ENCODE results near the gene SAPCD1.
"Not testable (repeated sequence)": the region's sequence is repeated elsewhere in the genome, so short reads cannot be mapped to it uniquely, and the experiment has no call there.

The SAPCD1 gene

DNA sequence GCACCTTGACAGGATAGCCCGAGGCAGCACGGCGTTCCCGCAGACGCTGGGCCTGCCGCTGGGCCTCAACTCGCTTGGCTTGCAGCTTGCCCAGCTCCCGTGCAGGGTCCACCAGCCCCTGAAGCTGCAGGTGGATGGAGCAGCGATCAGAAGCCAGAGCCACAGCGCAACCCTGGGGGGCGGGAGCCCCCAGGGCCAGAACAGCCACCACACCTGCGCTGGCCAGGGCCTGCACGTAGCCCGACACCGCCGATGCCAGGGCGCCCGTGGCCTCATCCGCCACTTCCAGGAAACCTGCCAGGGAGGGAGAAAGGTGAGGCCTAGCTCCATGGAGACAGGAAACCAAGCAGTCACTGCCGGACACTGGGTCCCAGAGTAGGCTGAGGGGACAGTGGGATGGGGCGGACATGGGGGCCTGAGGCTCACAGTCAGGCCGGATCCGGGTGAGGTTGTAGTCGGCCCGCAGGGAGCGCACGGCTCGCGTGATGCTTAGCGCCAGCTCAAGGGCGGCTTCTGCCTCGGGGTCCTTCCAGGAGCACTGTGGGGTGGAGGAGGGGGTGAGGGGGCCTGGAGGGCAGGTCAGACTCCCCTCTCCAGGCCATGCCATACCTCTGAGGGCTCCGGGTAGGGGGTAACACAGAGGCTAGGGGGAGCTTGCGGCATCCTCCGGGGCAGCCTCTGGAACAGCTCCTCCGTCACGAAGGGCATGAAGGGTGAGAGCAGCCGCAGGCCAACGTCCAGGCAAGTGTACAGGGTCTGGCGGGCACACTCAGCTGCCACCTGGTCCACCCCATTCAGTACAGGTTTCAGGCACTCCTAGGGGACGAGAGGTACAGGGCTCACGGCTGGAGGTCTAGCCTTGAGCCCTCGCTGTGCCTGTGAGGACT is 16.8 kb downstream of the SAPCD1 start:
- DNase-seq = no peak

DNA sequence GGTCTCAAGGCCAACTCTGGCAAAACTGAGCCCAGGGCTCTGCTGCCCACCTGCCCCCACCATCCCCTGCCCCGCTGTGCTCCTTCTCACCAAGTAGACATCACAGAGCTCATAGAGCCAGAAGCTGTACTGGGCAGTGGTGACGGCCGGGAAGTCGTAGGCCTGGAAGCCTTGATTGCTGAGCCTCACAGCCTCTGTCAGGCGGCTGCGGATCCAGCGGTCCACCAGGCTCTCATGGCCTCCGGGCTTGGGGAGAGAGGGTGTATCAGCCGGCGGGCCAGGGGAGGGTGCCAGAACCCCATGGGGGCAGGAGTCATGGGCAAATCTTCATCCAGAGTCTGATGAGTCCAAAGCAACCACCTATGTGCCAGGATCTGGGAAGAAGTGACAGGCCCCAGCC is 17.5 kb downstream of the SAPCD1 start:
- no peak for DNase-seq

GRCh38 chr6:31780507-31781243 is 18.2 kb downstream of the SAPCD1 start:
- no peak for DNase-seq

GRCh38 chr6:31781244-31782125 is 19.0 kb downstream of the SAPCD1 start:
- DNase-seq = no peak

GRCh38 chr6:31782126-31782855 is 19.8 kb downstream of the SAPCD1 start:
- DNase-seq = no peak

DNA sequence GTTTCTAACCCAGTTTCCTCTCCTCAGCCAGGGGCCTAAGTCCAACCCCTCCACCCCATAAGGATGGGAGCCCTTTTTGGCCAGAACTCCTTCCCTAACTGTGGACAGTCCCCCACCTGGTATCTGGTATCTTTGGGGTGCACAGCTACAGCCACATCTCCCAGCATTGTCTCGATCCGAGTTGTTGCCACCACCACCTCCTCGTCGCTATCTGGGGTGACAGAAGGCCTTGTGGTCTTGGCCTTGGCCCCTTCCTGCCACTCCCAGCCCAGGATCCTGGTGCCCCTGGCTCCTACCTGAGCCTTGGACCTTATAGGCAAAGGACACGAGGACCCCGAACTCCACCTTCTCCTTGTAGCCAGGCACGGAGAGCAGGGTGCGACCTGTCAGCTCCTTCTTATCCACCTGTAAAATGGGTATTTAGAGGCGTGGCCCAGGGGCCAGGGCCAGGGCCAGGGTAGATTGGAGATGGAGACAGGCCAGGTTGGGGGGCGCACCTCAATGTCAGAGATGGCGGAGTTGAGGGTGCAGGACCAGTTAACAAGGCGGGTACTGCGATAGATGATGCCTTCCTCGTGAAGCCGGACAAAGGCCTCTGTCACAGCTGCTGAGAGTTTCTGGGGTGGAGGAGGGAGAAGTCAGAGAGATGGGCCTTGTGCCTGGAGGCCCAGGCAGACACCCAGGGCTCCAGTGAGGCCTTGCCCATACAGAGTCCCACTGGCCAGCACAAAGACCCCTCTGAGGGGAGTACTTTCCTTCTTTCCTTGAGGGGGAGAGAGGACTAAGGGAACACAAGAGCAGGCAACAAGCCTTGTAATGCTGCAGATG is 21.9 kb downstream of the SAPCD1 start:
- DNase-seq = no peak

DNA sequence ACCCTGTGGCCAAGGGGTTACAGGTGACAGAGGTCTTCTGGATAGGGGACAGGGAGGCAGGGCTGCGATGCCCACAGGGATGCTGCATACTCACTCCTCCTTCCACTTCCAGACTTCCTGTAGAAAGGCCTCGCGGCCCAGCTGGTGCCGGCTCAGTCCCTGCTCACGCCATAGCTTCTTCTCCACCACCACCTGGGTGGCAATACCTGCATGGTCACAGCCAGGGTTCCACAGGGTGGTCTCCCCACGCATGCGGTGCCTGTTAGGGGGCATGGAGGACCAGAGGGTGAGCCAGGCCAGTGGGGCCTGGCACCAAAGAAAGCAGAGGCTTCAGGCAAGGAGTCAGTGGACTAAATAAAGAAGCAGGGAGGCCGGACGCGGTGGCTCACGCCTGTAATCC is 23.0 kb downstream of the SAPCD1 start:
- DNase-seq = no peak

DNA sequence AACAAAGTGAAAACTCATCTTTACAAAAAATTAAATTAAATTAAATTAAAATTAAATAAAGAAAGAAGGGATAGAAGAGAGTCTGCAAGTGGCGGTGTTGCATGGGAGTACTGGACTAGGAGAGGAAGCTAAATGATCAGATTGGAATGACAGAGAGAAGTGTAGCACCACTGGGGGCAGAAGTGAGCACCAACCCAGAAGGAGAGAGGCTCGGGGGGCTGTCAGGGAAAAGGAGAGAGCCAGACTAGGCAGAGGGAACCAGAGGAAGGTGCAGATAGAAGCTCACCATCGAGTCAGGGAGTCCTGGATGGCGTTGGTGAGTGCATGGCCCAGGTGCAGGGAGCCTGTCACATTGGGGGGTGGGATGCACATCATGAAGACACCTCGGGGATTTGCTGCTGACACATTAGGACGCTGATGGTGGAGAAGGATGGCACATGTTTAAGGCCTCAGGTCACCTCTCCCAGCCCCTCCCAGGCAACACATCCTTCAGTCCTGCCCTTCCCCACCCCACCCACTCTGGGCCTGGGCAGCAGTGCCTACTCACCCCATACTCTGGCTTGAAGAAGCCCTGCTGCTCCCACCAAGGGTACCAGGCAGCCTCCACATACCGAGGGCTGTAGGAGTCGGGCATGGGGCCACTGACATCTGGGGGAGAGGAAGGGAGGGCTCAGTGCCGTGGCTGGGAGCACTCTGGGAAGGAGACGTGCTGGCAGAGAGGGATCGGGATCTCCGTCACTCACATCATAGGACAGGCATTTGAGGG is 29.1 kb downstream of the SAPCD1 start:
- DNase-seq = no peak

GRCh38 chr6:31792090-31792374 is 29.6 kb downstream of the SAPCD1 start:
- no peak for DNase-seq

DNA sequence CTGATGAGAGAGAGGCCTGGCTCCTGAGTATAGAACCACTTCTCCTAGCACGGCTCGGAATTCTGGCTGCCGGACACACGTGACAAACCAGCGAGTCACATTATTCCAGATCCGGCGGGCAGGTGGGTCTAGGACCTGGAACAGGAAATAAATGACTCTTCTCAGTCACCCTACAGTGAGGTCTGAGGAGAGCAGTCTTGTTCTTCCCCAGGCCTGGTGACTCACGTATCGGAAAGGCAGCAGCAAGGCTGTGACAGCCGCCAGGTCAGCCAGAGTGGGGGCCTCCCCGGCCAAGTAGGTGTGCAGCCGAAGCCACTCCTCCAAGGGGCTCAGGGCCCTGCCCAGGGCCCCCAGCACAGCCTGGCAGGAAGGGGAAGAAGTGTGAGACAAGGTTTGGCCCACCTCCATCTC is 30.3 kb downstream of the SAPCD1 start:
- no peak for DNase-seq

GRCh38 chr6:31793927-31794245 is 31.4 kb downstream of the SAPCD1 start:
- DNase-seq = not testable (repeated sequence)

GRCh38 chr6:31794294-31794865 is 31.9 kb downstream of the SAPCD1 start:
- DNase-seq = no peak

- DNase-seq = no peak
Observed at GRCh38 chr6:31794866-31795615, 32.6 kb downstream of the SAPCD1 start.

DNA sequence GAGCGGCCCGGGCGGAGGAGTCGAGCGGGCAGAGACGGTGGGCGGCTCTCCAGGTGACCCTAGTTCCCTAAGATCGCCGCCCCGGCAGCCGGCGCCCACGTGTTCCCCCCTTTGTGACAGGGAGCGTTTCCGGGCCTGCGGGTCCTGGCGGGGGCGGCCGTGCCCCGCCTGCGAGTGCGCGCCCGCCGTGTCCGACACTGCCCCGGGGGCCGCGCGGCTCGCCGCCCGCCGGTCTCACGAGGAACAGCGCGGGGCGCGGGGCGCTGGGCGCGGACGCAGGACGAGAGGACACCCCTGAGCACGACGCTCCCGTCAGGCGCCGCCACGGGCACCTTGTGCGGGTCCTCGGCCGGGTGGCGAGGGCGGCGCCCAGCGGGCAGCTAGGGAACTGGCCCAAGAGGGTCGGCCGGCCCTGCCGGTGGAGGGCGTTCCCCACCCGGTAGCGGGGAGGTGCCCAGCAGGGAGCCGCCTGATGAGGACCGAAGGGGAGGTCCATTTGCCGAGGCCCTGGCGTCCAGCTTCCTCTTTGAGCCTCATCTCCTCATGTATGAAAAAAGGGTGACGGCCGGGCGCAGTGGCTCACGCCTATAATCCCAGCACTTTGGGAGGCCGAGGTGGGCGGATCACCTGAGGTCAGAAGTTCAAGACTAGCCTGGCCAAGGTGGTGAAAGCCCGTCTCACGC is 33.3 kb downstream of the SAPCD1 start, which contains the start of gene VARS1:
Gene VARS1 (minus strand): TSS at position 137 of the 683 bp plus-strand sequence. CDS start 535 bp downstream, outside the sequence.
- DNase-seq = peak; percentile 69

DNA sequence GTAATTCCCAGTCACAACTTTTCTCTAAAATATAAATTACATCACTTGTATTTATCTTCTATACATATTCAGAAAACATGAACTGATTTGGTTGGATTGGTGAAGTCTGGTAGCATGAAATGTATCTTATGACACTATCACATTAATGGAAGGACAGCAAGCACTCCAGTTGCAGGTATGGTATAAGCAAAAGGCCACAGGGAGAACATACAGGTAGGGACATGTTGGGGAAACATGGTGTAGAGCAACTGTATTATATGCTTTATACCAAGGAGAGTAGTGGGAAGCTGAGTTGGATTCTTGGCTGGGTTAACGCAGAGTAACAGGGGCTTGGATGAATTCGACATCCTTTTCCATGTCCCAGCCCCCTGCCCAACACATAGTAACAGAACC is 34.5 kb downstream of the SAPCD1 start:
- DNase-seq = no peak

- no peak for DNase-seq
Observed at GRCh38 chr6:31797588-31797987, 35.1 kb downstream of the SAPCD1 start.

DNA sequence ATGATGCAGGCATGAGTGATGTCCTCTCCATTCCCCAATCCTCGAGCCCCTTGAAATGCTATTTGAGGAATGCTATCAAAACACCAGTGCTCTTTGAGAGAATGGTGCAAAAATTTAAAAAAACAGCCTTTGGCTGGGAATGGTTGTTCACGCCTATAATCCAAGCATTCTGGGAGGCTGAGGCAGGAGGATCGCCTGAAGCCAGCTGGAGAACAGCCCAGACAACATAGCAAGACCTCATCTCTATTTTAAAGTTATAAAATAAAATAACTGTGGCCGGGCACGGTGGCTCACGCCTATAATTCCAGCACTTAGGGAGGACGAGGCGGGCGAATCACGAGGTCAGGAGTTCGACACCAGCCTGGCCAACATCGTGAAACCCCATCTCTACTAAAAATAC is 37.3 kb downstream of the SAPCD1 start:
- DNase-seq = no peak

GRCh38 chr6:31801031-31801927 is 38.8 kb downstream of the SAPCD1 start:
- not testable (repeated sequence) for DNase-seq

Data from activated gamma-delta T cell (primary cell).